HG02938 (cell line): ENCODE measurements around the gene LASP1.

Experiments
- ATAC-seq: cut with Tn5 transposase; IDR thresholded peaks from one replicate; pipeline ENCODE4 v1.9.1; 2021; ENCODE audit warnings: mild to moderate bottlenecking, moderate library complexity; ENCODE audit not compliant: unreplicated experiment

Gene LASP1

DNA sequence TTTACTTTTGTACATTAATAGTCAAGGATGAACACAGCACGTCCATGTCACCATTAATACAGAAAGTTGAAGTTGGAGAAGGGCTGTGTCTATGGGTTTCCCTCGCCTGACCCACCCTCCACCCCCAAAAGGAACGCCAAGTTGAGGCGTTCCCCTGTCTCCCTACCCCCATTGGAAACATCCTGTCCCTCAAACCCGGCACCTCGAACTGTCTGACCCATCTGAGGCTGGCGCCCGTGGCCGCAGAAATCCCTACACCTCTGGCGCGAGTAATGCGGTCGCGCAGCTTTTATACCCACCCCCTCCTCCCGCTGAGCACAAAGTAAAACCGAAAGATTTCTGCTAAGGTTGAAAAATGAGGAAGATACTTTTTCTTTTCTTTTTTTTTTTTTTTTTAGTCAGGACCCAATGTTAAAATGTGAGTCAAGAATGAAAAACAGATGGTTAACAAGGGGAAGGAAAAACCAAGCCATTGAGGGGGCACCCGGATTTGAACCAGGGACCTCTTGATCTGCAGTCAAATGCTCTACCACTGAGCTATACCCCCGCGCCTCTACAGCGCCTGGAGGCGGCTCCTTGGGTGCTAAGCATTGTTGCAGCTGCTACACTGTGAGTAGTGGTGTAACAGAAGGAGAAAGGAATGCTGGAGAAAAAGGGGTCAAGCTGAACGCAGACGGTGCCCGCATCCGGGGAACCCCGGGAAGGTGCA, 887 bp upstream of the LASP1 start:
- ATAC-seq, result peak; percentile 34

- ATAC-seq, result peak; percentile 6
These were observed 654 bp downstream of the LASP1 start for GRCh38 chr17:38870259-38871165.

GRCh38 chr17:38871247-38872015, 1.6 kb downstream of the LASP1 start:
- ATAC-seq, result no peak

GRCh38 chr17:38872027-38872511, 2.2 kb downstream of the LASP1 start:
- ATAC-seq, result no peak

GRCh38 chr17:38872671-38873385, 3.0 kb downstream of the LASP1 start:
- no peak for ATAC-seq

DNA sequence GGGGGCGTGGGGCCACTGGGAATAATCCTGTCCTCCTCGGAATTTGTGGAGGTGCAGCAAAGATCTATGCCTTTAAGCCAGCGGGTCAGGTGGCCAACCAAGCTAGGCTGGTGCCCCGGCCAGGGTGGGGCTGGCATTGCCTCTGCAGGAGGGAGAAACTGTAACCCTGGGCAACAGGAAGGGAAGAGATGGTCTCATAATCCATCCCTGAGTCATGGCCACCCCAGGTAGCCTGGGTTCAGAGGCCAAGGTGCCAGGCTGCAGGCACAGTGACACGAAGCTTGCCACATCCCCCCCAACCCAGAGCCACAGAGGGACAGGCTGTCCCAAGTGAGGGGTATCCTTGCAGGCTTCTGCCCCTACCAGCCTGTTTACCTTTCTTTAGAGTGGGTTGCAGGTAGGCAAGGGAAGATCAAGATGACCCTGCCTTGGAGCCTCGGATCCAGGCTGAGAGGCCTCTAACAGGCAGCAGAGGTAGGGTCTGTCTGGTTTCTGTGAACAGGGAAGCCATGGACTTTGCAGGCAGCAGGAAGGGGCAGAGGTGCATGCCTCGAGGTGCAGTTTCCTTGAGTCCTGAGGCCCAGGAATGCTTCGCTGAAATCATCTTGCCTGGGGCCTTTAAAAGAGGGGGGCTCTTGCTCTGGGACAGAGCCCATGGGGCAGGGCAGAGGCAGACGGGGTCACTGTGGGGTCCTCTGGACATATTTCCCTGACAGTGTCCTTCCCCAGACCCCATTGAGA, 4.0 kb downstream of the LASP1 start:
- ATAC-seq, result no peak

DNA sequence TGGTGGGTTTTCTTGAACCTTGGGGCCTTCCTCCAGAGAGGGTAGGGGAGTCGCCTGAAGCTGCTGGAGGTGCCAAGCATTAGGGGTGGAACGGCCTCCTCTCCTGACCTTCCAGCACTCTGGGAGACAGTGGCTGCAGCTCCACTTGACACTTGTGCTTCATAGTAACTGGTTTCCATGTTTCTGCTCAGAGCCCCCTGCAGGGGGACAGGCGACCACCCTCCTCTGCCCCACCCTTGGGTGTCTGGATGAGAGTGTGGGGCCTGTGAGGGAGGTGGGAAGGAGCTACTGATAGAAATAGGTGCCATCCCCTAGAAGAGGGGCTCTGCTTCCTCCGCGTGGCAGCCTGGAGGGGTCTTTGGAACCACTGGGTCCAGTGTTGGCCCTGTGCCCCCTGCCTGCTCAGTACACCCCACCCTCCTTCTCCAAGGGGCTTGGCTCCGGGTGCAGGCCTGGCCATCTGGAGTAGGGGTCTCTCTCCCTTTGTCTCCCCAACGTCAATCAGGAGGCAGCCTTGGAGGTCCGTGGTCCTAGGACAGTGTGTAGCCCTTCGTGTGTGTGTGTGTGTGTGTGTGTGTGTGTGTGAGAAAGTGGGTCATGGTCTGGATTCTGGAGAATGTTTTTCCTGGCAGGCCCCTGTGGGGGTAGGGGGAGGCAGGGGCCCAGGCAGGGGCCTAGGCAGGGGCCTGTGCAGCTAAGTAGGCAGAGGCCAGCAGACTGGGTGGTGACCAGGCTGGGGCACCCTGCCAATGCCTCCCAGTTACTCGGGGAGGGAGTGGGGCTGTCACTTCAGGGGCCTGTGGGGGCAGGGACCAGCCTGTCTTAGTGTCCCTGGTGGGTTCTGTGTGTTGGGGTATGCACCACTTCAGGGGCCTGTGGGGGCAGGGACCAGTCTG, 4.9 kb downstream of the LASP1 start:
- no peak for ATAC-seq

DNA sequence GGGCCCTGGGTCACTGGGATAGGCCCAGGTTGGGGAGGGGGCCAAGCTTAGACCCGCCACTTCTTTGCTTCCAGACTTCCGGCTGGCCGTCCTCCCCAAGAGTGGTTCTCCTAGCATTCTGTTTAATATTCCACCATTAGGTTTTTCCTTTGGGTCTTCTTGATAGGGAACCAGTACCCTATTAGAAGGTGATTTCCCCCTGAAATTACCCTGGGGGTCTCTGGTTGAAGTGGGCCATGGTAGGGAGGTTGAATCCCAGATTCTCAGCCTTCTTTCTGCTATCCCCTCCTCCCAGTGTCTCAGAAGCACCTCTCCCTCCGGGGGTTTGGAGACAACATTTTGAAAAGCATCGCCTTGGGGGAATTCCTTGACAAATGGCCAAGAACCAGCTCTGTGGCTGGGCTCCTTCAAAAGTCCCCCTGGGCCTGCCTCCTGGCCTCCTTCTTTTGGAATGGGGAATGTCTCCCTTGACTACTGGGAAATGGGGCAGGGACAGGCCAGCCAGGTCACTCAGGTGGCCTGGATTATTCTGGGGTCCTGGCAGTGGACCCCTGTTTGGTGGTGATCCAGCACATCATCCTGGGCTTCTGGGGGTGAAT, 5.7 kb downstream of the LASP1 start:
- no peak for ATAC-seq

- no peak for ATAC-seq
These were observed 7.4 kb downstream of the LASP1 start for GRCh38 chr17:38877130-38877851.

DNA sequence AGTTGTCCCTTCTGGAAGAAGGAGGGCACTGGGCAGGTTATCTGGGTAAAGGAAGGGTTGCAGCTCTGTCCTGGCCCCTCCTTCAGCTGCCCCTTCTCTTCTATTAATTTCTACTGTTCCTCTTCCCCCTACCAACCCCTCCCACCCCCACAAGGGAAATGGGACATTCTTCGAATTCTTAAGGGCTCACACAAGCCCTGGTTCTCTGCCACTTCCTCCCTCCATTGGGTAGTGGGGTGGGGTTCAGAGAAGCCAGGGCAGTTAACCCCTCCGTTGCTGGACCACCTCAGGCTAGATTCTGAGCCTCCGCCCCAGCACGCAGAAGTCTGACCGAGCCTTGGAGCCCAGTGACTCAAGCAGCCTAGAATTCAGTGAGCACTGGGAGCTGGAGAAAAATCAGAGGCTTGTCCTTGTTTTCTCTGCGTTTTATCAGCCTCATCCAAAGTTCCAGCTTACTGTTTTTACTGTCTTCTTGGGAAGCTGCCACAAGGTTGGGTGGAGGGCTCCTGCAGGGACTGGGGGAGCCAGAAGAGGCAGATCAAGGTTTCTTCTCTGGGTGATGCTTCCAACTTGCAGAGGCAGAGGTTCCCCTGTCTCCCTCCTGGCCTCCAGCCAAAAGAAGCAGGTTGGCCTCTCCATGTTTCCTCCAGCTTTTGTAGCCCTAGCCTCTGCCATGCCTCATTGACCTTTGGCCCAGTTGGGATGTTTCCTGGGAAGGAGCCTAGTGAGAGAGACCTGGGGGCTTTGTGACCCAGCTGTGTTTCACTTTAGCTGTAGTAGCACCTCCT, 10.2 kb downstream of the LASP1 start:
- no peak for ATAC-seq

- ATAC-seq, result no peak
These were observed 11.8 kb downstream of the LASP1 start for GRCh38 chr17:38881600-38882191.

DNA sequence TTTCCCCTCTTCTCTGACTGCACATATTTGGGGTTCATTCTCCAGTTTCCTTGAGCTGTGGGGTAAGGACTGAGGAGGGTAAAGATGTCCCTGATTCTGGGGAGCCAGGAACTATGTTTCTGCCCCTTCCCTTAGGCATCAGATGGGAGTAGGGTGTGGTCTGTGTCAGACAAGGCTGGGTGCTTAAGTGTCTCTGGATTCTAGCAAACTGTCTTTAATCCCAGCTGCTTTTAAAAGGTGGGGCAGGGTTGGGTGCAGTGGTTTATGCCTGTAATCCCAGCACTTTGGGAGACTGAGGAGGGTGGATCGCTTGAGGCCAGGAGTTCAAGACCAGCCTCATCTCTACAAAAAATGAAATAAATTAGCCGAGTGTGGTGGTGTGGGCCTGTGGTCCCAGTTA, 13.0 kb downstream of the LASP1 start:
- ATAC-seq, result no peak

DNA sequence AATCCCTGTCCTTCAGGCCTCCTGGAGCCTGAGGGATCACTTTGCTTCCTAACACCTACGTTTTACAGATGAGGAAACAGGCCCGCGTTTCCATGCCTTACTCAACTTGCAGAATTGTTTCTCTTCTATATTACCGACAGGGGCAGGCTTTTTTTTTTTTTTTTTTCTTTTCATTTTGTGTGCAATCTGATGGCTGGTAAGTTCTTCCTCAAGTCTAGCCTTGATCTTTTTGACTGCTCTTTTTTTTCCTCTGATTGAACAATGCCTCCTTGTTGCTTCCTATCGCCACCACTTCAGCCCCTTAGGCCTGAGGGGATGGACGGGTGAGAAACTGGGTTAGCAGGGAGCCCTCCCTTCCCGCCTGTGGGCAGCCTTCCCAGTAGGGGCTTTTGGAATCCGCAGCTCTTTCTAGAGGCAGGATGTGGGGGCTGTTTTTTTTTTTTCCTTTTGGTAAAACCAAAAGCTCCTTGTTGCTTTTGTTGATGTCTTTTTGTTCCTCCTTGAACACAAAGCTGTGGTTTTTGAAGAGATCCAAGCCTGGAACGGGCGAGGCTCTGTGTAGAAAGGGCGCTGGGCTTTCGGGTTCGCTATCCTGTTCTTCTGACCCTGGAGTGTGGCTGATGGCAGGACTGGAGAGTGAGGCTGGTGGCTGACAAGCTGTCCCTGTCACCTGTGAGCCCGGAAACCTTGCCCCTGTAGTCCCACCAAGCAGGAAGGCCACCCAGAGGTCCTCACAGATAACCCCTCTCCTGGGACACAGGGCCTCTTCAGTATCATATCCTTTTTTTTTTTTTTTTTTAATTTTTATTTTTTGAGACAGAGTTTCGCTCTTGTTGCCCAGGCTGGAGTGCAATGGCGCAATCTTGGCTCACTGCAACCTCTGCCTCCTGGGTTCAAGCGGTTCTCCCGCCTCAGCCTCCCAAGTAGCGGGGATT, 14.0 kb downstream of the LASP1 start:
- ATAC-seq, result no peak

GRCh38 chr17:38885044-38885727, 15.3 kb downstream of the LASP1 start:
- no peak for ATAC-seq
